HG03135 (cell line): Measurements from ENCODE around the gene KIF3C.
"Not testable (repeated sequence)": the region's sequence is repeated elsewhere in the genome, so short reads cannot be mapped to it uniquely, and the experiment has no call there.

Source experiments
- ATAC-seq: cut with Tn5 transposase; IDR thresholded peaks from one replicate; pipeline ENCODE4 v1.9.1; 2021; ENCODE audit warnings: mild to moderate bottlenecking, moderate library complexity; ENCODE audit not compliant: unreplicated experiment

KIF3C gene

GRCh38 chr2:25920786-25921415 lies 61.4 kb downstream of the KIF3C start:
- no peak for ATAC-seq

- ATAC-seq, result no peak
Observed at GRCh38 chr2:25920336-25920735, 62.0 kb downstream of the KIF3C start.

GRCh38 chr2:25917832-25918231 lies 64.5 kb downstream of the KIF3C start:
- no peak for ATAC-seq

- not testable (repeated sequence) for ATAC-seq
Observed at GRCh38 chr2:25917411-25917810, 64.9 kb downstream of the KIF3C start.

GRCh38 chr2:25915944-25916772 lies 66.1 kb downstream of the KIF3C start:
- not testable (repeated sequence) for ATAC-seq

- ATAC-seq, result not testable (repeated sequence)
Observed at GRCh38 chr2:25915411-25915810, 66.9 kb downstream of the KIF3C start.

- not testable (repeated sequence) for ATAC-seq
Observed at GRCh38 chr2:25913696-25913973, 68.7 kb downstream of the KIF3C start.

GRCh38 chr2:25912851-25913695 lies 69.2 kb downstream of the KIF3C start:
- ATAC-seq, result no peak

- ATAC-seq, result not testable (repeated sequence)
Observed at GRCh38 chr2:25909574-25909973, 72.7 kb downstream of the KIF3C start.

- no peak for ATAC-seq
Observed at GRCh38 chr2:25905126-25905525, 77.2 kb downstream of the KIF3C start.

- no peak for ATAC-seq
Observed at GRCh38 chr2:25903216-25903776, 79.0 kb downstream of the KIF3C start.

GRCh38 chr2:25899404-25899970 lies 82.8 kb downstream of the KIF3C start:
- ATAC-seq, result no peak

- ATAC-seq, result no peak
Observed at GRCh38 chr2:25897506-25897905, 84.8 kb downstream of the KIF3C start.

GRCh38 chr2:25896308-25896707 lies 86.0 kb downstream of the KIF3C start:
- not testable (repeated sequence) for ATAC-seq

- ATAC-seq, result no peak
Observed at GRCh38 chr2:25895610-25896009, 86.7 kb downstream of the KIF3C start.

GRCh38 chr2:25895018-25895417 lies 87.3 kb downstream of the KIF3C start:
- ATAC-seq, result no peak

- no peak for ATAC-seq
Observed at GRCh38 chr2:25894135-25894830, 88.0 kb downstream of the KIF3C start.

- no peak for ATAC-seq
Observed at GRCh38 chr2:25891672-25892071, 90.6 kb downstream of the KIF3C start.

GRCh38 chr2:25887624-25888242 lies 94.6 kb downstream of the KIF3C start:
- no peak for ATAC-seq

GRCh38 chr2:25885933-25886332 lies 96.4 kb downstream of the KIF3C start:
- no peak for ATAC-seq
